GM18858 (cell line): ENCODE data around the gene MAP3K8.
"Not testable (repeated sequence)": the region's sequence is repeated elsewhere in the genome, so short reads cannot be mapped to it uniquely, and the experiment has no call there.

Experiments used
- ATAC-seq: cut with Tn5 transposase; IDR thresholded peaks from one replicate; pipeline ENCODE4 v1.9.1; 2021; ENCODE audit not compliant: unreplicated experiment

The MAP3K8 gene

DNA sequence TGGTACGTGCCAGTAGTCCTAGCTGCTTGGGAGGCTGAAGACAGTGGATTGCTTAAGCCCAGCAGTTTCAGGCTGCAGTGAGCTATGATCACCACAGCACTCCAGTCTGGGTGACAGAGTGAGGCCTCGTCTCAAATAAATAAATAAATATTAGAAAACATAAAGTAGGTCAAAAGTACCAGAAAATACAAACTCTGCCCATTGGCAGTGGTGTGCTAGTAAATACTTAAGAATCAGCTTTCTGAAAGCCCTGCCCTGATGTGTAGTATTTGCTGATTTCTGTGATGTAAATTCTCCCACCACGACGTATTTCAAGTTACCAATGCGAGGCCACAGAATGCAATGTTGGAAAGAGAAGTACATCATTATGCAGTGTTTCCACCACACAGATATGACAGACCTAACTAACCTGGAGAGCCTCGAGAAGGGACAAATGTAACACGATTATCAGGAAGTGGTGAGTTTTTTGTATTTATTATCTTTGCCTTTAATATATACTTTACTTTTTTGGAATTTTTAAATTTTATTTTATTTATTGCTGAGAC is 11.8 kb upstream of the MAP3K8 start:
- no peak for ATAC-seq

DNA sequence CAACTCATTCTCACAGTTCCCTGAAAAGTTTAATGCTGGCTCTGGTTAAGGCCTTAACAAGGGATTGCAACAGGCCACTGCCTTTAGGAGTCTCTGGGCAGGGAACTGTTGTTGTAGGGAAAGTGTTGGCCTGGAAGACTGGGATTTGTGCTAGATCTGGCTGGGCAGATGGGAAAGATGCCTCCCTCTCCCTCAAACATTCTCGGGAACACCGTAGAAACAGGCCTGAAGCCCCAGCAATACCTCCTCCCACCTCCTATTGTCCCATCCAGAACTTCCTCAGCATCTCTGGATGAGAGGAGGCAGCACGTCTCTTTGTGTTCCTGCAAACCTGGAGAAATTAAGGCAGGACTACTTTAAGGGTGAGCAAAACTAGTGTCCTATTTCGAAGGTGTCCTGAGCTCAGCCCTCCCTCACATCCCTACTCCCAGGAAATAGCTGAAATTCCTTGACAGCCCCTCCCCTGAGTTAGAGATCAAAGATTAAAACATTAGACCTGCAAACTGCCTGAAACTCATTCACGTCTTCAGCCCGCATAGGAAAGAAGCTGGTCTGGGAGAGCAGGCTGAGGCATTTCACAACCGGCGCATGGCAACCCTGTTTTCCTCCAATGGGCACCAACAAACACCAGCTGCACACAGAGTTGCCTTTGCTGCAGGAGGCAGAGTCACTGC is 10.9 kb upstream of the MAP3K8 start:
- ATAC-seq: no peak

DNA sequence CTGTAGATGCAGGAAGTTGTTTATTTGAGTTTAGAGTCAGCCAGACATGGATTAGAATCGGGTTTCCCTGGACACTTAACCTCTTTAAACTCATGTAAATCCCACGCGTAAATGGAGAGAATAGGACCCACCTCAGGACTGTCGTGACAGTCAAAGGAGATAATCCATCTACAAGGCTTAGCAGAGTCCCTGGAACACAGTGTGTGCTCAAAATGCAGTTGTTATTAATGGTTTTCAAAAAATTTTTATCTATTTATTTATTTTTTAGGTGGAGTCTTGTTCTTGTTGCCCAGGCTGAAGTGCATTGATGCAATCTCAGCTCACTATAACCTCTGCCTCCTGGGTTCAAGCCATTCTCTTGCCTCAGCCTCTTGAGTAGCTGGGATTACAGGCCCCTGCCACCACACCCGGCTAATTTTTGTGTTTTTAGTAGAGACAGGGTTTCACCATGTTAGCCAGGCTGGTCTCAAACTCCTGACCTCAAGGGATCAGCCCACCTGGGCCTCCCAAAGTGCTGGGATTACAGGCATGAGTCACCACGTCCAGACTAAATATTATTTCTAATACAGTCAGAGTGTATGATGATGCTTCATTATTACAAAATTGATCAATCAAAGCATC is 10.2 kb upstream of the MAP3K8 start:
- ATAC-seq: not testable (repeated sequence)

DNA sequence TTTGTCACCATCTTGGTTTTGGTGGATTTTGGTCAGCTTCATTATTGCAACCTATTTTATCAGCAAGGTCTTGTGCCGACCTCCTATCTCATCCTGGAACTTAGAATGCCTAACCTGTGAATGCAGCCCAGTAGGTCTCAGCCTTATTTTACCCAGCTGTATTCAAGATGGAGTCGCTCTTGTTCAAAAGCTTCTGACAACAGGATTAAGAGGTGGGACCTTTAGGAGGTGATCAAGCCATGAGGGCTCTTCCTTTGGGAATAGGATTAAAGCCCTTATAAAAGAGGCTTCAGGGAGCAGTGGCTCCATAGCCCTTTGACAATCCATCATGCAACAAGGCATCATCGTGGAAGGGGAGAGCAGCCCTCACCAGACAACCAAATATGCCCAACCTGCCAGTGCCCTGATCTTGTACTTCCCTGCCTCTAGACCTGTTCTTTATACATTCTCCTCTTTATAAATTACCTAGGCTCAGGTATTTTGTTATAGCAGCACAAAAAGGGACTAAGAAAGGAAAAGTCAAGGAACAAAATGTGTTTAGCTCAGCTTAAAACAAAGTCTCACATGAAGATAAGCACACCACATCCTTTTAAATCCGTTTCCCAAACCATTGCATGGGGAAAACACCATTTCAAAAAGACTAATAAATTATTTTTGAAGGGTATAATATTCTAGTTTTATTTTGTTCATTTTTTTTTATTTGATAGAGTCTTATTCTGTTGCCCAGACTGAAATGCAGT is 8.5 kb upstream of the MAP3K8 start:
- ATAC-seq: no peak

DNA sequence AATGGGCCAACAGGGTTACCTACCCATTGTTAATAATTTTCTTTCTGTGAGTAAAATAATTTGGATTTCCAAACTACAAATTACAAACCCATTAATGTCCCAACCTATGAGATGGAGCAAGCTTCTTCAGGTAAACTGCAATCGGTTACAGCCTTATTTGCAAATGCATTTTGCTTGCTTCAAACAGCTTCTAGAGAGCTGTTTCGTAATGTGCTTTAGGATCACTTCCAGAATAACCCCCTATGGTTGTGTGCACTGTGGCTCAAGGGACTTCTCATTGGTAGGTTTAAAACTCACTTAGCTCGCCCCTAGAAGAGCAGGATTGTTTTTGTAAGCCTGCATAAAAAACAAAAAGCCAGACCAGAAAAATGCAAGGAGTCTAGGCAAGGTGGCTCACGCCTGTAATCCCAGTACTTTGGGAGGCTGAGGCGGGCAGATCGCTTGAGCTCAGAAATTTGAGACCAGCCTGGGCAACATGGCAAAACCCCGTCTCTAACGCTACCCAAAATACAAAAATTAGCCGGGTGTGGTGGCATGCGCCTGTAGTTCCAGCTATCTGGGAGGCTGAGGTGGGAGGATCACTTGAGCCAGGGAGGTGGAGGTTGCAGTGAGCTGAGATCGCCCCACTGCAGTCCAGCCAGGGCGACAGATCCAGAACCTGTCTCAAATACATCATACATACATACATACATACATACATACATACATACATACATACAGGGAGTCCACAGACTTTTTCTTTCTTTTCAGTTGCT is 3.3 kb upstream of the MAP3K8 start:
- no peak for ATAC-seq

DNA sequence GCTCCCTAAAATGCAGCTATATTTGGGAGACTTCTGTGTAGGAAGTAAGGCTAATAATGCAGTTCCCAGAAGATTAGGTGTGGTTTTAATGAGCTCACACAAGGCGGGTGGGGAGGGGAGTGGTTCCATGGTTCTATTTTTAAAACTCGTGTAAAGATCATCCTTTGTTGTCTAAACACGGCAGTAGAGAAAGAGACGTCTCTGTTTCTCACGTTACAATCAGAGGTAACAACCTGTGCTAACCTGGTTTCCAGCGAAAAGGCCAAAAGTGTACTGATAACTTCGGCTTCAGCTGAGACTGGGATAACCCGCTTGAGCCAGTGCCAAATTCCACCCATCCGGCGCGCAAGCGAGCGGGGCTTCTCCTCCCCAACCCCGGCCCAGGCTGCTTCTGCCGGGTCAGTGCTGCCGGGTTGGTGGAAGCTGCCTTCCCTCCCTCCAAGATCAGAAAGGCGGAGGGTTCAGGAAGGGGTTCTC is 2.5 kb upstream of the MAP3K8 start:
- no peak for ATAC-seq

DNA sequence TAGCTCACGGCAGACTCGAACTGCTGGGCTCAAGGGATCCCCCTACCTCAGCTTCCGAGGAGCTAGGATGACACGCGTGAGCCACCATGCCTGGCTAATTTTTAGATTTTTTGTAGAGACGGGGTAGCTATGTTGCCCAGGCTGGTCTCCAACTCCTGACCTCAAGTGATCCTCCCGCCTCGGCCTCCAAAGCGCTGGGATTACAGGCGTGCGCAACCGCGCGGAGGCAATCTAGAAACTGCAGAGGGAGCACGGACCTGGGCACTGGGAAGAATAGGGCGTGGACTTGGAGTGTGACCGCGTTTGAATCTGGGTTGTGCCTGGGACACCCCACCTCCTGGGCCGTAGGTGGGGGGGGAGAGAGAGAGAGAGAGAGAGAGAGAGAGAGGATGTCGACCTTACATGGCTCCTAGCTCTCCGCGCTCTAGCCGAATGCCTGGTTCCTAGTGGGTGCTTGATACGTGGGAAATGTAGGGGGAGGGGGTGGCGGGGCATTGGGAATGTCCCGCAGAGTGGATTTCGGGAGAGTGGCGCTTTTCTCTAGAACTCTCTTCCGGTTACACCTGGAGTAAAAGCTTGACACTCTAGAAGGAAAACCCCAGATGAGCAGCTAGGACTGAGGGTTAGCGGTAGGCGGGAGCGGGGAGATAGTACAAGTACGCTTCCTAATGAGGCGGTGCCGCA is 1.2 kb upstream of the MAP3K8 start:
- ATAC-seq: no peak

DNA sequence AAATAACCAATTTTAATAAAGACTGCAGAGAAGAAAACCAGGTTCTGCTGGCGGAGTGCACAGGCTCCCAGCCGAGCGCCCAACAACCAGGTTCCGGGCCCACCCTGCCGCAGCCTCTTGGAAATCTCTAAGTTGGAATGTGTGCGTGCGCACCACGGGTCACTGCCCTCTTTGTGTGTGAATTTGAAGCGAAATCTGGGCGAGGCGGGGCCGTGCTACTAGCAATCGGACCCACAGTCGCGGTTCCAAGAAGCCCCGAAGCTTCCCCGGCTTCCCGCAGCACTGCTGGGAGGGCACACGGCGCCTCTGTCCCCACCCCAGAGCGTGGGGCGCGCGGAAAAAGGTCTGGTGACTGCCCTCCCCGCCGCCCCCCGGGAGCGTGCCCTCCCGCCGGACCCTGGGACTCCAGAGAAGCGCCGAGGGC is 666 bp upstream of the MAP3K8 start:
- peak; percentile 5 for ATAC-seq

DNA sequence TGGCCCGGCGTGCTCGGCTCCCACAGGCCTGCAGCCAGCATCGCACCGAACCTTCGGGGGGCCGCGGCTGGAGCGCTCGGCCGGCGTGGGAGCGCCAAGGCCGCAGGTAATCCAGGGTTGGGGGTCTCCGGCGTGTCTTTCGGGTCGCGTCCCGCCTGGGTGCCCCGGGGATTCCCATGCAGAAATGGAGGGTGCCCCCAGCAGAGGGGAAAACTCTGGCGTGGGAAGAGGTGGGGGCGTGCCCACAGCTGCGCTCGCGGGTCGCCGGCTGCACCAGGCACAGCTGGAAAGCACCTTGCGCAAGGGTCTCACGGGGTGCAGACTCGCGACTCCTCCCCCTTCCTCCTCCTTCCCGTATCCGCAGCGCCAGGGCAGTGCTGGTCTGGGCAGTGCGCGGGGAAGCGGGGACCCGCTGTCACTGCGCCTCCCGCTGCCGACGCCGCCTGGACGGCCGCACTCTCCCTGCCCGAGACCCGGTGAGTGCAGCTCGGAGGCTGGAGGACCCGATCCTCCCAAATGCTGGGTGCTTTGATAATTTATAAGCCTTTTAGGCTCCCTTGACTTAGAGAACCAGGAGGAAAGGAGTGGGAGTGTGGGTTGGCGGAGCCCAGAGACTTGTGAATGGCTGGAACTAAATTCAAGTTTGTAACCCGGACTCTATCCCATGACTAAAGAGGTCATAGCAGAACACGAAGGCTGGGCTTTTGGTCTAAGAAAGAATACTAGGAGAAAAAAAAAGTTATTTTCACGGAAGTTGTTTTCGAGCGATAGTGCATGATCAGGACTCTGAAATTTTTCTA is 489 bp downstream of the MAP3K8 start:
- peak; percentile 33 for ATAC-seq

DNA sequence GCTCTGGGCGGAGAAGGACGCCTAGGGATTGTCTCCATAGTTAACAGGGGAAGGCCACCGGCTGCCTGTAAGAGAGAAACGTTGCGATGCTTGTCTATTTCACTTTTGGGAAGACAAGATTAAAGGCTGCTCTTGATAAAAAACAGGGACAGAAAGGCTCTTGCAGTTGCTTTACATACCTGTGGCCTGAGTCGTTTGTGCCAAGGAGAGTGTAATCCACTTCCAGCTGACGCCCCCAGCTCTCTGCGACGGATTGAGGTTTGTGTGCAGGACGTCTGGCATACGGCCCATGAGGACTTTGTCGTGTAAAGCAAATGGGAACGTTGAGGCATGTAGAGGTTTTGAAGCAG is 1.1 kb downstream of the MAP3K8 start:
- no peak for ATAC-seq

DNA sequence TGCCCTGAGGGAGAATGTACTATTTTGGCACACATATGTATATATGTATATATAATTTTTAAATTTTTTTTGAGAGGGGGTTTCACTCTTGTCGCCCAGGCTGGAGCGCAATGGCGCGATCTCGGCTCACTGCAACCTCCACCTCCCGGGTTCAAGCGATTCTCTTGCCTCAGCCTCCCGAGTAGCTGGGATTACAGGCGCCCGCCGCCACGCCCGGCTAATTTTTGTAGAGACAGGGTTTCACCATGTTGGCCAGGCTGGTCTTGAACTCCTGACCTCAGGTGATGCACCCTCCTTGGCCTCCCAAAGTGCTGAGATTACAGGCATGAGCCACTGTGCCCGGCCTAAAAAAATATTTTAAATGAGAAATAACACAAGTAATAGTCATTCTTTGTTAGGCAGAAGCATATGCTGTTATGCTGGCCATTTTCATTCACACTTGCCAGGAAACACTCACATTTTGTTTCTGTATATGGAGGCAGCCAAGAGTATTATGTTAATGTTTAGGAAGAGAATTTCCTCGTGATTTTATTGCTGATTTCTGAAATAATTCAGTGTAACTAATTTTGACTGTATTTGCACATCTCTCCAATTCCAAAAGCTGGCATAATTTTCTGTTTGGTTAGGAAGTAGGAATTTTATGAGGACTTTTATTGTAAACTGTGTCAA is 1.6 kb downstream of the MAP3K8 start:
- not testable (repeated sequence) for ATAC-seq

DNA sequence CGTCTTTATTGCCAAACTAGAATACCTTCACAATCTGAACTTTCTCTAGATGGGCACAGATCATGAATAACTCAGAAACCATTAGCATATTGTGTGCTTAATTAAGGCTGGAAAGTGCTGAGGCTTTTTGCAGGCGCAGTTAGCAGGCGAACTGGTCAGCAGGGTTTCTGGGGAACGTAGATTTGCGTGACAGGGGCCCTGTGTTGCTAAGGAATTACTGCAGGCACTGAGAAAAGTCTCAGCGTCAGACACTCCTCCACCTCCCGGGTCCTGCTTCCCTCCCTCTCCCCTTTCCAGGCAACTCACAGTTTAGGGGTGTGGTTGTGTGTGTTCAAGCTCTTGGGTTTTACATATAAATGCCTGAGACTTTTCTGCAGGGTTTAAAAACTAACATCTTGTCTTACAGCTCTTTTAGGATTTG is 2.2 kb downstream of the MAP3K8 start:
- ATAC-seq: no peak

DNA sequence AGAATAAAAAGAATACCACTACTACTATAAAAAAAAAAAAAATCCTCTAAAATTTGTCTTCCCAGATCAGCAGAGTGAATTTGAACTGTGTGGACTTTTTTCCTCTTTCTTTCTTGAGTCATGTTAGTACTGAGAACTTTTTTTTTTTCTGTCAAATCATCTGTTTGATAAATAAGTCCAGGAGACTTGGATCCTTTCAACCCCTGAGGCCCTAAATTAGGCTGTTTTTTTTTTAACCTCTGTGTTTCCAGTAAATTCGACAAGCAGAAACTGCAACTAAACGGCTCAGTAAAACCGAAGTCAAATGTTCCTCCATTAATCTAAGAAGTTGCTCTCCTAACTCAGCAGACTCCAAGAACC is 2.7 kb downstream of the MAP3K8 start:
- ATAC-seq: no peak

DNA sequence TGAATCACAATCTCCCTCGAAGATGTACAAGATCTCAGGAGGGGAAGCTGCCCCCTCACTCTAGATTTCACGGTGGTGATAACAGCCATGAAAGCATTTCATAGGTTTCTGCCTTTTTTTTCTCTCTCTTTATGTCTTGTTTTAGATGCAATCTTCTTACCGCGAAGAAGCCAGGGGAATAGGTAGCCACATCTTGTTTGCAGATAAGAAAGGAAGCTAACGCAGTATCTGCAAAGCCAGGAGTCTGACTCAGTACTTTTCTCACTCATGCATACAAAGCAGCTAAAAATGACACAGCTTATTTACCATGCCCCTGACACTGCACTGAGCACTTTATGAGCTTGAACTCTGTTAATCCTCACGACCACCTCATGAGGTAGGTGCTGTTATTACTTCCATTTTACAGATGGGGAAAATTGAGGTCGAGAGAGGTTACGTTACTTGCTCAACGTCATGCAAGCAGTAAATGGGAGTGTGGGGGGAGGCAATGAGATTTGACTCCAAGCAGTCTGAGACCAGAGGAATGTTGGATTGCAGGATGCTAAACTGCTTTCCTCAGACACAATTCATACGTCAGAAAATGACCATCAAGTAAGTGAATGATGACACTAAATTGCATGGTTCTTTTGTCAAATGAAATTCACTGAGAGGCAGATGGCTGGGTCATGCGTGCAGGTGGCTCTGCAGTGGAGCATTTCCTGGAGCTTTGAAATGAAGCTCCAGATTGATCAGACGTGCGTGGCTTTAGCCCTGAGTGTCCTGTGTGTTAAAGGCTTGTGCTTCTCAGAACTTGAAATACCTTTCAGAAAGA is 3.3 kb downstream of the MAP3K8 start:
- no peak for ATAC-seq

DNA sequence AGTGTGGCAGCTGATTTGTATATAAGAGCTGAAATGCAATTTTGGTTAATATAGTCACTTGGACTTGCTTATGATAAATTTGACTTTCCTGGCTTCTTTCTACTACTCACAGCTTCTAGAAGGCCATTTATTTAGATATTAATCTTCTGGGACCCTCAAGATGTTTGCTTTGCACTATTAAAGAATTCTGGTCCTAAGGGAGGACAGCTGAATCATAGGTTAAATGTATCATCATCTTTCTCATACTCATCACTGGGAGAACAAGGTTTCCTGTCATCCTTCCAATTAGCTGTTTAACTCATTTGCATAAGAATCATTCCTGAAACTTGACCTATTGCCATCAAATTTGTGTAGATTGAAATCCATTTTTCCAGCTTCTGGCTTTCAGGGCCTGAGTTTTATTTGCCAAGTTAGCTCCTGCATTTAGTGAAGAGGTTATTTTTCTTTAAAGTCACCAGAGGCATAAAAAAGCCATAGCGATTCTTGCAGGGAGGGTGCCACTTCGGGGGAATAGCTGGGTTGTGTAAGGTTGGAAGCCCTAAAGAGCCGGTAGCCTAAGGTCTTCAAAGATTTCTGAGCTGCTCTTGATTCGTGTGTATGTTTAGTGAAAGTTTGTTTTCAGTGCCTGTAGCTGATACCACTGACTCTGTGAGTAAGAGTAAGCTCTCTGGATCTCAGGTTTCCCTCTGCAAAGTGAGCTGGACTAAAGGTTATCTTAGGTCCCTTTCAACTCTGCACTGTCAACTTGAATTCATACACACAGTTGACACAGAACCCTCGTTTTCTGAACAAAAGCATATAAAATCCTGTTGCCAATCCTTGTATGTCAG is 4.3 kb downstream of the MAP3K8 start:
- ATAC-seq: no peak

DNA sequence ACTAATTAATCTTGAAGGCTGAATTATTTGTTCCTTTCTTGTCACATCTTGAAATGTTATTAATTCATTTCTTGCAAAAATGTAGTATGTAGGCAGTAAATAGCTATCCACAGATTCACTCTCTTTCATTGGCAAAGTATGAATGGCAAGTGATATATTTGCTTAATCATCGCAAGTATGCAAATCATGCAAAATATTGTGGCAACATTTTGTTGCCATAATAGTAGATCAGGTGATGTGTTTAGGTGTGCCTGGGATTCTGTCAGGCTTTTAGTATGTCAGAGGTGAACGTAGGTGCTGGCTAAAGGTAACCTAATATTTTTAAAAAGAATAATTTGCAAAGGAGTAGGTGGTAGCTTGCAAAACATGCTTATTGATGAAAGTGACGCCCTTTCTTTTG is 5.9 kb downstream of the MAP3K8 start:
- ATAC-seq: no peak

DNA sequence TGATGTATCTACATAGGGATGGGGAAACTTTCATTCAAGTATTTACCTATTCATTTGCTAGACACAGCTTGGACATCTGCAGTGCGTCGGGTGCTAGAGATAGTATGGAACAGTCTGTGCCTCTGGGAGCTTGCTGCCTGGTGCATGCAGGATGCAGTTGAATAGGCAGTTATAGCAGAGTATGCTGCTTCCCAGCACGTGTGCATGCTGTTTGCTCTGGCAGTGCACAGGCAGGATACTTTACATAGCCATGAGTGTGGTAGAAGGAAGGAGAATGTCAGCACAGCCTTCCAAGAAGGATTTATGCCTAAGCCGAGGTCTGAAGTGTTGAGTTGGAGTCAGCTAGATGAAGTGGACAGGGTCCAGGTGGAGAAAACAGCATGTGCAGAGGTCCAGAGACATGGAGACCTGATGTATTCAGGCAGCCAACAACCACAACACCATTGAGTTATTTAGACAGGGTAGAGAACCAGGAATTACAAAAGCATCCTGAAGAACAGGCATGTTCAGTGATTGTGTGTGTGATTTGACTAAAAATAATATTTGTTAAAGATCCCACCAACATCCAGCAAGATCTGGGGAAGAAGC is 8.1 kb downstream of the MAP3K8 start:
- no peak for ATAC-seq
